GM12873 (cell line): Measurements from ENCODE around the gene PEMT.
A peak's percentile ranks its signal among the peaks of the same experiment; 100 is the strongest.

ENCODE experiments used
- TF ChIP-seq, protein P1 (sequence below): IDR thresholded peaks from 2 replicates; pipeline ENCODE4 v1.5.1; 2012; ENCODE audit warnings: low read depth, mild to moderate bottlenecking, moderate library complexity, low read length, control low read depth; ENCODE audit not compliant: insufficient read depth; ENCODE audit errors: missing control alignments

The PEMT gene

DNA sequence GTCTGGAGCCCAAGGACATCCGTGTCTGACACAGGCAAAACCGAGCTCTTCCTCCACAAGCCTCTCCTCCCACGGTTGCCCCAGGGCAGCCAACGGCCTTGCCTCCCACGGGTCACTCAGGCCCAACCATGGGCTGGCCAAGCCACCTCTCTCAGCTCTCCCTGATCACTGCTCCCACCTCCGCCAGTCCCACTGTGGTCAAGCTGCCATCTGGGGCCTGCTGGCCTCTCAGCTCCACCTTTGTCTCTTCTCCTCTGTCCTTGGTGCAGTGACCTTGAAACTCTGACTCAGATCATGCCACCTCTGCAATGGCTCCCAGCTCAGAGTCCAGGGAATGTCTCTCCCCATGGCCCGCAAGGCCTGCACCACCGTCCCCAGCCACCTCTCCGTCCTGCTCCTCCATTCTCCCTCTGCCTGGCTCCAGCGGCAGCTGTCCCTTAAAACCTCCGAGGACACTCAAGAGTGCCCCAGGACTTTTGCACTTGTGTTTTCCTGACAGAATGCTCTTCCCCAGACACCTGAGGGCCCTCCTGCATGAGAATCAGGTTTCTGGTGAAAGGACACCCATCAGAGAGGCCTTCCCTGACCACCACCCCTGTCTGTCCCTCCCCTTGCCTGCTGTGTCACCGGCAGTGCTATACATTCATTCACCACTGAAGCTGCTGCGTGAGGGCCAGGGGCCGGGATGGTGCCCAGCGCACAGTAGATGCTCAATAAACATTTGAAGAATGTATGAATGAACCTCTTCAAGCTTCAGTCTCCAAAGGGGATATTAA is 19.3 kb downstream of the PEMT start:
- TF ChIP-seq, protein P1, sequence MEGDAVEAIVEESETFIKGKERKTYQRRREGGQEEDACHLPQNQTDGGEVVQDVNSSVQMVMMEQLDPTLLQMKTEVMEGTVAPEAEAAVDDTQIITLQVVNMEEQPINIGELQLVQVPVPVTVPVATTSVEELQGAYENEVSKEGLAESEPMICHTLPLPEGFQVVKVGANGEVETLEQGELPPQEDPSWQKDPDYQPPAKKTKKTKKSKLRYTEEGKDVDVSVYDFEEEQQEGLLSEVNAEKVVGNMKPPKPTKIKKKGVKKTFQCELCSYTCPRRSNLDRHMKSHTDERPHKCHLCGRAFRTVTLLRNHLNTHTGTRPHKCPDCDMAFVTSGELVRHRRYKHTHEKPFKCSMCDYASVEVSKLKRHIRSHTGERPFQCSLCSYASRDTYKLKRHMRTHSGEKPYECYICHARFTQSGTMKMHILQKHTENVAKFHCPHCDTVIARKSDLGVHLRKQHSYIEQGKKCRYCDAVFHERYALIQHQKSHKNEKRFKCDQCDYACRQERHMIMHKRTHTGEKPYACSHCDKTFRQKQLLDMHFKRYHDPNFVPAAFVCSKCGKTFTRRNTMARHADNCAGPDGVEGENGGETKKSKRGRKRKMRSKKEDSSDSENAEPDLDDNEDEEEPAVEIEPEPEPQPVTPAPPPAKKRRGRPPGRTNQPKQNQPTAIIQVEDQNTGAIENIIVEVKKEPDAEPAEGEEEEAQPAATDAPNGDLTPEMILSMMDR = no peak

DNA sequence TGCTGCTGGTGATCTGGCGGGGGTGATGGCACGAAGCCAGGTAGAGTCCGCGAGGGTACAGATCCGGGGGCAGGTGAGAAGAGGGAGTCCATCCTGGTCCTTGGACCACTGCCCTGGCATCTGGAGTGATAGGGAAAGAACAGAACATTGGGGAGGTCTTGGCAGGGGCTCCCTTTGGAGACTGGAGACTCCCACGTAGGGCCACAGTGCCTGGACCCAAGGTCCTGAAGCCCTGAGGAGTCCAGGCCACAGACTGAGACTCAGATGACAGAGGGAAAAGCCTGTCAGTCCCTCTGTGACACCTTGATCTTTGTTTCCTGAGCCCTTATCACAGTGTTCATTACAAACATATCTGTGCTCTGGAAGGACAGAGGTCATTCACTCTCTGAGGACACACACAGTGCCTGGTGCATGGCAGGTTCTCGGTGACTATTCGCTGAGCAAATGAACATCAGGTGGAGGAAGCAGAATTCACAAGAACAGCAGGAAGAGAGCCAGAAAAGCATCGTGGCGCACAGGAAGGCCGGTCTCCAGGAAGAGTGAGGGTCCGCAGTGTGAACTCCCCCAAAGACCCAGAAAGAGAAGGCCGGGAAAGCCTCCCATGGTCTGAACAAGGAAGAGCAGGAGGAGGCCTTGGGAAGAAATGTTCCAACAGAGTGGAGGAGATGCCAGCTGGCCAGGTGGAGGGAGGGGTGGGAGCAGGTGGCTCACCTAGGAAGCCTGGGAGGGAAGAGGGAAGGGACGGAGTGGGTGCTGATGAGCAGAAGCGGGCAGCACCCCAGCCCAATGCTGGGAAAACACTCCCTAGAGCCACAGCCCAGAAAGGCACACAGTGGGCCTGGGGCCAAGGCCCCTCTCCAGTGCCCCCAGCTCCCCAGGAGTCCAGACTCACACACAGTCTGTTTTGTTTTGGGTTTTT is 20.5 kb downstream of the PEMT start:
- TF ChIP-seq, protein P1 = no peak

DNA sequence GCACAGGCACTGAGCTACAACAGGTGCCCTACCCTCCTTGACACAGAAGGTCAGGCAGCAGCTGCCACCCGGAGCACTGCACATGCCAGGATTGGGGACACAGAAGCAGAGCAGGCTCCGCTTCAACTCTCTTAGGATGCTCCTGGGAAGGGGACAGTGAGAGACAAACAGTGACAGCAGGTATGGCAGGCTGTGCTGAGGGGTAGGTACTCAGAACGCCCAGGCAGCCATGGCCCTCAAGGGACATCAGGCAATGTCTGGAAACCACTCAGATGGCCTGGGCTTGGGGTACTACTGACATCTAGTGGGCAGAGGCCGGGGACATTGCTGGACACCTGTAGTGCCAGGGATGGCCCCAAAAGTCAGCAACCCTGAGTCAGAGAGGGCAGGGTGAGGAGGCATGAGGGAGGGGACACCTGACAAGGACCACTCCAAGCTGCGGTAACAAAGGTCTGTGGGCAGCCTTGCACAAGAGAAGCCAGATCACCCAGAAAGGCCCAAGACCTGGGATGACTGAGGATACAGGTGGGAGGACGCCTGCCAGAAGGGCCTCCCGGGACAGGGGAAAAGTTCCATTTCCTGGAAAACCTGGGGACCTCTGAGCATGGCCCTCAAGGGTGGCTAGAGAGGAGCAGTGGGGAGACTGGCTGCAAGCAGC is 21.2 kb downstream of the PEMT start:
- TF ChIP-seq, protein P1 = peak; percentile 19

DNA sequence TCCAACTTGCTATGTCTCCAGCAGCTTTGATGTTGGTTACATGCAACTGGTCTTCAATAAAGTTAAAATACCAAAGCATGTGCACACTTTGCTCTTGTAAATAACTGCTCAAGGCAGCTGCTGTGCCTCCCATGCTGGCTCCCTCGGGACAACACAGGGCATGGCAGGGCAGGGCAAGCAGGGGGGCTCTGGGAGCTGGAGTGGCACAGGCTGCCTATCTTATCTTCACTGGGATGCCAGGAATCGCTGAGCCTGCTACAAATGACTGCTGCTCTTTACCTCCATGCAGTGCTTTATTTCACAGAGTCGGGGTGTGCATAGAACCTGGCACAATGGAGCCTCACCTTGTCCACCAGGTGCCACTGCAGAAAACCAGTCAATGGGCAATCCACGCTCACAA is 21.8 kb downstream of the PEMT start:
- TF ChIP-seq, protein P1 = no peak

DNA sequence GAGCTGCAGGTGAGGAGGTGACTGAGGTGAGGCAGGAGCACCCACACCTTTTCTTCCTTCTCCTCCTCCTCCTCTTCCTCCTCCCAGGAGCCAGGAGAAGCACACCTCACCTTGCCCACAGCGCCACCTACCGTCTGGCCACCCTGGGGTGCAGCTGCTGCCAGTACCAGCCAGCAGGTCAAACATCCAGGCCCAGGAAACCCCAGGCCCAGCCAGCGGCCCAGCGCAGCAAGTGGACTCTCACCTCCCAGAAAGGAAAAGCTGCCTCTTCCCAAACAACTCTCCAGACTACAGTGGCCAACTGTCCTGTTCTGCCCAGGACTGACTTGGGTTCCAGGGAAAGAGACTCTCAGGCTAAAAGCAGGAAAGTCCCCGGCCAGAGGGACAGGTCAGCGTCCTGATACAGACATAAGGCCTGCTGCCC is 22.7 kb downstream of the PEMT start:
- TF ChIP-seq, protein P1 = peak; percentile 92

DNA sequence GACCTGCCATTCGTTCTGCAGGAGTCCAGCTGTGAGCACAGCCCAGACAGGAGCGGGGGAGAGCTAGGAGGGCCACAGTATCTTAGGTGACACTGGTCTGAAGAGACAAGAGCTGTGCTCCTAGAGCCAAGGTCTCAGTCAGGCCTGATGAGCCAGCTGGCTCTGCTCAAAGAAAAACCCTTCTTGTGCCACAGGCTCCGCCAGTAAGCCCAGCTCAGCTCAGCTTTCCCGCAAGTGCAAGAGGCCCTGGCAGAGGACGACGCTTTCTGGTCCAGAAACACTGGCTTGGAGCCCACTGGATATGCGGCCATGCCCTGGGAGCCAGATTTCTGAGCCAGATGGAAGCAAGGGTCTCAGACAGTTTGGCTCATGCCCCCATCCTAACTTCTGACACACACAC is 23.9 kb downstream of the PEMT start:
- TF ChIP-seq, protein P1 = no peak

DNA sequence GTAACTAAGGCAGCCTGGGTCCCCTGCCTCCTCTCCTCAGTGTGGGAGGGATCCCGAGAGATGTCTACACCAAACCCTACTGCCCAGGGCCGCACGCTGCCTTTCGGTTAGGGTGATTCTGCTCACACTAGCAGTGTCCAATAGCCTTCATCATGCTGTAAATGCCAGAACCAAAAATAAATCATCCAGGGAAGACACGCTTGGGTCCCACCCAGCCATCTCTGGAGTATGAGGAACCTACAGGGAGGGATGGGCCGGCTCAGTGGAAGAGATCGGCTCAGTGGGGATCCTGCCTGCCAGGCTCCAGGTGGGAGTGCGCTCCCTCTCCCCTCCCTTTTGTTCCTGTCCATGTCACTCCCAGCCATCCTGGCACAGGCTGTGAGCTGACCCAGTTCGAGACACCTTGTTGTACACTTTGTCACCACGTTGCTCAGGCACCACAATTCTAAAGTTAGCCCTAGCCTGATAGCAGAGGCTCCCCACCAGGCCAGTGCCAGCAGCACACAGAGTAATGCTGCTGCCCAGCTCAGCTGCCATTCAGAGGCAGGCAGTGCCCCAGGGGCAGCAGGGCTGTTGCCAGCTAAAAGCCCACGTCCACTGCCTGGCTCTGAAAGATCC is 24.5 kb downstream of the PEMT start:
- TF ChIP-seq, protein P1 = no peak
